H1 (cell line): Measurements from ENCODE around the gene CNTN3. TPM values are rescaled to one million over a fixed set of nuclear protein-coding genes. Genes with fewer than 3 reads are reported as not detected.

Source experiments
- SIN3A ChIP-seq, 2 experiments: IDR thresholded peaks in 1 of 2; conservative IDR thresholded peaks in 1 of 2; 2 replicates each; pipeline ENCODE4 v1.6.1; 2011 to 2012; ENCODE audit warnings: low read length in 2 of 2, improper control_type of control experiment in 1 of 2, low read depth in 1 of 2, mild to moderate bottlenecking in 1 of 2
- polyA plus RNA-seq, 7 experiments: library from polyadenylated mRNA; depleted of rRNA in 3 of 7; stranded (reverse) in 5 of 7; unstranded in 2 of 7; fragments of >200 nt in 5 of 7; fragments of 200-250 nt in 2 of 7; gene quantifications; 1 replicate in 5 of 7; 2 replicates in 1 of 7; 4 replicates in 1 of 7; pipeline versions ENCODE4 v1.2.1 to v1.2.3, GENCODE V29; 2011 to 2013; ENCODE audit warnings: missing spikeins in 2 of 7, mixed read lengths in 2 of 7
- total RNA-seq: library from RNA; stranded (reverse); fragmentation: NEBNext Ultra II Directional; extraction: Animal tissue kit (Norgen Biotek cat#: 25700); gene quantifications from 2 replicates; pipeline ENCODE4 v1.2.1, GENCODE V29; 2021

The CNTN3 gene
- total and polyA plus RNA-seq, 2 of the 8 experiments (the other 6 are each of a cell fraction or from before 2014, with no cell fraction given), result 0.11 to 0.13 TPM

DNA sequence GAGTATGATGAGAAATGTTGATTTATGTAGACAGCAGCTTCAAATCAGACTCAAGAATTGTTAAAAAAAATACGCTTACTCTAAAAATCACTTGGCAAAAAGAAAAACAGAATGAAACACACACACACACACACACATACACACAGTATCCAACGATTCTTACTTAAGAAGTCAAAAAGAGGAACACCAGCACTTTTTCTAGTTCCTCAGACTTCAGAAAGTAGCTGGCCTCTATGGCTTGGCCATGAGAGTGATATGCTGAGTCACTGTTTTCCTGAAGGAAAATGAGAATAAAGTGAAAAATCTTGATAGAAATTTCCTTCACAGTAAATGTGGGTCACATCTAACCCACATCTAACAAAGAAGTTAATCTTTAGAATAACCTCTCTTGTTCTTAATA lies 22.1 kb downstream of the CNTN3 start (continued):
- no peak for TF ChIP-seq SIN3A (conservative IDR thresholded peaks at IDR 0.05 in 1 of 2, IDR thresholded peaks at IDR 0.05 in 1 of 2; ENCODE audit: low read depth in 1 of 2, low read length in 2 of 2)
